BLaER1 treated with 17β-estradiol and CSF1 and Interleukin-3, amounts not matched to agents 10 nM and 100 nM (cell line): ENCODE results near the gene SLC25A11.
A peak's percentile ranks its signal among the peaks of the same experiment; 100 is the strongest.

Experiments used
- H3K27ac ChIP-seq, 11 experiments: shearing (Covaris generic); formaldehyde crosslinking; 2 replicates each; pipeline ENCODE4 v1.8.1; 2022
- H3K27me3 ChIP-seq, 11 experiments: shearing (Covaris generic); formaldehyde crosslinking; 2 replicates each; pipeline ENCODE4 v1.8.1; 2022
- H3K36me3 ChIP-seq, 11 experiments: shearing (Covaris generic); formaldehyde crosslinking; 2 replicates each; pipeline ENCODE4 v1.8.1; 2022
- H3K4me1 ChIP-seq, 10 experiments: shearing (Covaris generic); formaldehyde crosslinking; 2 replicates each; pipeline ENCODE4 v1.8.1; 2022
- H3K4me2 ChIP-seq, 11 experiments: shearing (Covaris generic); formaldehyde crosslinking; 2 replicates each; pipeline ENCODE4 v1.8.1; 2022
- H3K4me3 ChIP-seq, 10 experiments: shearing (Covaris generic); formaldehyde crosslinking; 2 replicates each; pipeline ENCODE4 v1.8.1; 2022
- H3K9ac ChIP-seq, 11 experiments: shearing (Covaris generic); formaldehyde crosslinking; 2 replicates each; pipeline ENCODE4 v1.8.1; 2022
- H3K9me3 ChIP-seq, 11 experiments: shearing (Covaris generic); formaldehyde crosslinking; replicated peaks in 1 of 11; 2 replicates each; pipeline ENCODE4 v1.8.1; 2022
- H4K20me1 ChIP-seq, 11 experiments: shearing (Covaris generic); formaldehyde crosslinking; 2 replicates each; pipeline ENCODE4 v1.8.1; 2022
- Cebpa-rat ChIP-seq, 11 experiments: shearing (Covaris generic); IDR thresholded peaks; 2 replicates each; pipeline ENCODE4 v1.8.1; 2022

Gene SLC25A11

DNA sequence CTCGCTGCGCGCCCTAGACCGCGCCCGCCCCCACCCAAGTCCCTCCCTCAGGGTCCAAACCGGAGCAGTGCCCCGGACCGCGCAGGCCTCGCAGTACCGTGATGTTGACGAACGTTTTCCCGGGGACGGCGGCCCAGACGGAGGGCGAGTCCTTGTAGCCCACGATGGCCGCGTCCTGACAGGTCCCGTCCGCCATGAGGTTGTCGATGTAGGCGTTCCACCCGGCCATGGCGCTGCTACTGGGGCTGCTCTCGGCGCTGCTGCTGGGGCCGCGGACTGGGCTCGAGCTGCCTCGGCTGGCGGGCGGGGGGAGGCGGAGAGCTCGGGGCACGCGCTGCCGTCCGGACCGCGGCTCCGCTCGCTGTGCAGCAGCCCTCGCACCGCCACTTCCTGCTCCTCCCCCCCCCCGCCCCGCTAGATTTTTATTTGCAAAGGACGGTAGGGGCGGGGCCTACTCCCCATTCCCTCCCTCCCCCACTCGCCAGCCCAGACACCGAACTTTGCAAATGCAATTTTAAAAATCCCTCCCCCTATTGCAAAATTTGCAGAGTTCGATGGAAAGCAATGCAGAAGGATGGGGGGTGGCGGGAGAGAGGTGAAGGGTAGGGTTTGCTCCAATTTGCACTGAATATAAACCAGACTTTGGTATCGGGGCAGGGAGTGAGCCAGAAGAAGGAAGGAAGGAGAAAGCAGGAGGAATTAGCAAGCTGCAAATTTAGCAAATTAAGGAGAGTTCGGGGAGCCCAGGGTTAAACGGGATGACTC, 8.5 kb upstream of the SLC25A11 start, which contains the start of gene PFN1:
Gene PFN1 (minus strand): TSS at position 365 of the 765 bp plus-strand sequence. CDS start 136 bp downstream, at position 229.
- peak within 1 kb of the TSS; percentile 91 to 100 (median 99) for H3K9ac ChIP-seq
- peaks cover 55 to 69% (median 65%) of the 10 kb centered on the region in 10 experiments for H3K4me1 ChIP-seq

DNA sequence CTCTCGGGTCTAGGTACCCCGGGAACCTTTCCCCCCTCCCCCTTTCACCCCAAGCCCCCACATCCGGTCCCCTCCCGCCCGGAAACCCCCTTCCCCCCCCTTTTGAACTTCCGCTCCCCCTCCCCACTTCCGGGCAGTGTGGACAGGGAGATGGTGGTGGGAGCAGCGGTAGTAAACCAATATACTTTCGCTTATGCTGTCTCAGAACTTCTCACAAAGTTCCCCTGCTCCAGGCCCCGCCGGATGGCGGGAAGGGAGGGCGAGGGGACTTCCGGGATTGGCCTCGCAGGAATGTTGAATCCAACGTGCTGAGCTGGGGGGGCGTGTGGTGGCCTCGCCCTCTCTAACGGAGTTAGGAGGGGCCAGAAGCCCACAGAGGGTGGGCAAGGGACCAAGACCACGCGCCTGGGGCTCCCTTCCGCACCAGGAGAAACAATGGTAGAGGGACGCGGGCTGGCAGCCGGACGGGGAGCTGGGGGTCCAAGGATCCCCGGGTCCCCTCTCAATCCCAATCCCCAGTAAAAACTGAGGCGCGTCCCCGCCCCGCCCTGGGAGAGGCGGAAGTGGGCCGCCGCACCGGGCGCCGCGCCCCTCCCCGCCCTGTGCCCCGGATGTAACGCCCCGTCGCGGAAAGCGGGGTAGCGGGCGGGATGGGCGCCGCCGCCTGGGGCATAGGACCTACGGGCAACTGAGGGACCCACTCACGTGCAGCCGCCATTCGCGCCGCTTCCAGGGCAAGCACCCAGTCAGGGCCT, 7.7 kb upstream of the SLC25A11 start:
- H3K9me3 ChIP-seq = no peaks in the 10 kb centered on the region
- H4K20me1 ChIP-seq = peaks cover 46 to 57% (median 55%) of the 10 kb centered on the region in 11 experiments
- no peaks in the 10 kb centered on the region for H3K27me3 ChIP-seq
- TF ChIP-seq Cebpa-rat (IDR thresholded peaks at IDR 0.05) = no peak
- H3K4me3 ChIP-seq = peak overlapping the region; percentile 85 to 100 (median 98)
- H3K36me3 ChIP-seq = peaks cover 45 to 53% (median 51%) of the 10 kb centered on the region in 11 experiments
- peak overlapping the region; percentile 90 to 99 (median 98) for H3K27ac ChIP-seq
- H3K9ac ChIP-seq = peak overlapping the region; percentile 91 to 100 (median 99)
- peaks cover 55 to 69% (median 65%) of the 10 kb centered on the region in 10 experiments for H3K4me1 ChIP-seq
- H3K4me2 ChIP-seq = peak overlapping the region; percentile 90 to 99 (median 98)

More for the DNA sequence above, 8.5 kb upstream of the SLC25A11 start, which contains the start of gene PFN1:
- Histone ChIP-seq H3K36me3 (peaks cover 37 to 46% (median 44%) of the 10 kb centered on the region in 11 experiments), H3K4me3 (peak within 1 kb of the TSS; percentile 85 to 100 (median 98)), H3K4me2 (peak within 1 kb of the TSS; percentile 79 to 100 (median 98)), H3K9me3 (no peaks in the 10 kb centered on the region), H3K27ac (peak within 1 kb of the TSS; percentile 91 to 99 (median 98)), H4K20me1 (peaks cover 39 to 50% (median 47%) of the 10 kb centered on the region in 11 experiments), H3K27me3 (no peaks in the 10 kb centered on the region)
- TF ChIP-seq Cebpa-rat (IDR thresholded peaks at IDR 0.05) = peak in 10 of 11 experiments; percentile 36 to 91 (median 81); a peak in 17 of 22 replicates

DNA sequence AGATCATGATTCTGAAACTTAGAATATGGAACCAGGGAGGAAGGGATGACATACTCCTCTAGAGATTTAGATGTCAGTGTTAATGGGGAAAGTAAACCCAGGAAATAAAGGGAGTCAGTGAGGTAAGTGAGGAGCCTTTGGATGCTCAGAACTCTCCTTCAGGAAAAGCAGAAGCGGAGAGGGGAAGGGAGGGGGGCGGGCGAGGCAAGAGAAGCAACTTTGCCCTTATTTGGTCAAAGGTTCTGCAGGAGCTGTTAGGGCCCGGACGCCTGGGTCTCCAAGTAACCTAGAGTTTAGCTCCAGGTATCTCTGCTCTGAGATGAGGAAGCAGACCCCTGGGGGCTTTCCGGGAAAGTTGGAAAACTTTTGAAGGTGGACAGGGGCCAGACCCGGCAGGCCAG, 7.2 kb upstream of the SLC25A11 start:
- peak overlapping the region in 10 of 11 experiments; percentile 93 to 99 (median 98); a peak in 21 of 22 replicates for H3K27ac ChIP-seq
- no peaks in the 10 kb centered on the region for H3K9me3 ChIP-seq
- H3K36me3 ChIP-seq = peaks cover 49 to 59% (median 57%) of the 10 kb centered on the region in 11 experiments
- peak overlapping the region; percentile 90 to 99 (median 98) for H3K4me2 ChIP-seq
- H4K20me1 ChIP-seq = peaks cover 51 to 63% (median 61%) of the 10 kb centered on the region in 11 experiments
- peaks cover 55 to 69% (median 66%) of the 10 kb centered on the region in 10 experiments for H3K4me1 ChIP-seq
- no peak for TF ChIP-seq Cebpa-rat (IDR thresholded peaks at IDR 0.05)
- no peaks in the 10 kb centered on the region for H3K27me3 ChIP-seq
- peak overlapping the region; percentile 85 to 100 (median 98) for H3K4me3 ChIP-seq
- H3K9ac ChIP-seq = peak overlapping the region; percentile 91 to 100 (median 99)

DNA sequence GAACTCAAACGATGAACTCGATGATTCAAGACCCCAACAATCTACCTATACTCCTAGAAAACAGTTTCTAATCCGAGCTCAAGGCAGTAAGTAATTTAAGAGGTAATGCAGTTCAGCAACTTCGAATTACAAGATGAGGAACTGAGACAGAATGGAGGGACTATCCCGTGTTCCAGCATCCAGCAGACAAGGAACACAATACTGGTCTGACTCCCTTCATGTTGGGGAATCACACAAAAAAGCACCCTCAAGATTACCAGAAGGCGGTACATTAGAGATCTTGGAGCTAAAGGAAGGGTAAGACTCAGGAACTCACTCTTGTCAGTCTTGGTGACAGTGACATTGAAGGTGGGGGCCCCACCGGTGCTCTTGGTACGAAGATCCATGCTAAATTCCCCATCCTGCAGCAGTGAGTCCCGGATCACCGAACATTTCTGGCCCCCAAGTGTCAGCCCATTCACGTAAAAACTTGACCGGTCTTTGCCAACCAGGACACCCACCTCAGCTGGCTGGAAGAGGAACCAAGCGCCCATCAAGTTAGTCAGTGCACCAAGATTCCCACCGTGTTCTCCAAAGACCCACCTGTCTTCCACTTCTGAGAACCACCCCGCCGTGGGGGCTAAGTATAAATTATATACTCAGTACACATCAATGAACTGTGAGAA, 6.6 kb upstream of the SLC25A11 start:
- Histone ChIP-seq H4K20me1 (peaks cover 54 to 69% (median 66%) of the 10 kb centered on the region in 11 experiments), H3K27me3 (no peaks in the 10 kb centered on the region), H3K9ac (peak overlapping the region; percentile 91 to 100 (median 99)), H3K36me3 (peaks cover 49 to 65% (median 59%) of the 10 kb centered on the region in 11 experiments), H3K4me2 (peak overlapping the region; percentile 90 to 99 (median 98)), H3K27ac (peak overlapping the region in 10 of 11 experiments; percentile 93 to 99 (median 98); a peak in 20 of 22 replicates), H3K4me3 (peak overlapping the region; percentile 85 to 100 (median 98)), H3K9me3 (no peaks in the 10 kb centered on the region), H3K4me1 (peaks cover 55 to 69% (median 66%) of the 10 kb centered on the region in 10 experiments)
- no peak for TF ChIP-seq Cebpa-rat (IDR thresholded peaks at IDR 0.05)

DNA sequence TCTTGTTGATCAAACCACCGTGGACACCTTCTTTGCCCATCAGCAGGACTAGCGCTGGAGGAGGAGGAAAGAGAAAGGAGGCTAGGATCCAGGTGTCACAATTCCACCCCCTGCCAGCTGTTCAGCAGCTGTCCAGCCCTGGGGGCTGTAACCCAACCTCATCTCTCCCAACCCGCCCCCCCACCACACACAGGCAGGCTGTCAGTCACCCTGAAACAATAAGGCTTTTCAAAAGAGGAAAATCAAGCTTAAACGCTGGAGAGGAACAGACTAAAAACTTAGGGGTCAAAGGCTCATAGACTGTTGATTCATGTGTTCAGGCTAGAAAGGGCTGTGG, 6.1 kb upstream of the SLC25A11 start:
- Histone ChIP-seq H3K27ac (peak overlapping the region in 10 of 11 experiments; percentile 70 to 99 (median 98); a peak in 16 of 22 replicates), H3K36me3 (peaks cover 49 to 65% (median 59%) of the 10 kb centered on the region in 11 experiments), H3K4me3 (peak overlapping the region; percentile 85 to 100 (median 98)), H4K20me1 (peaks cover 54 to 74% (median 70%) of the 10 kb centered on the region in 11 experiments), H3K27me3 (no peaks in the 10 kb centered on the region), H3K4me1 (peaks cover 54 to 69% (median 66%) of the 10 kb centered on the region in 10 experiments), H3K9me3 (no peaks in the 10 kb centered on the region), H3K9ac (peak overlapping the region; percentile 91 to 100 (median 99)), H3K4me2 (peak overlapping the region; percentile 90 to 99 (median 98))
- no peak for TF ChIP-seq Cebpa-rat (IDR thresholded peaks at IDR 0.05)

DNA sequence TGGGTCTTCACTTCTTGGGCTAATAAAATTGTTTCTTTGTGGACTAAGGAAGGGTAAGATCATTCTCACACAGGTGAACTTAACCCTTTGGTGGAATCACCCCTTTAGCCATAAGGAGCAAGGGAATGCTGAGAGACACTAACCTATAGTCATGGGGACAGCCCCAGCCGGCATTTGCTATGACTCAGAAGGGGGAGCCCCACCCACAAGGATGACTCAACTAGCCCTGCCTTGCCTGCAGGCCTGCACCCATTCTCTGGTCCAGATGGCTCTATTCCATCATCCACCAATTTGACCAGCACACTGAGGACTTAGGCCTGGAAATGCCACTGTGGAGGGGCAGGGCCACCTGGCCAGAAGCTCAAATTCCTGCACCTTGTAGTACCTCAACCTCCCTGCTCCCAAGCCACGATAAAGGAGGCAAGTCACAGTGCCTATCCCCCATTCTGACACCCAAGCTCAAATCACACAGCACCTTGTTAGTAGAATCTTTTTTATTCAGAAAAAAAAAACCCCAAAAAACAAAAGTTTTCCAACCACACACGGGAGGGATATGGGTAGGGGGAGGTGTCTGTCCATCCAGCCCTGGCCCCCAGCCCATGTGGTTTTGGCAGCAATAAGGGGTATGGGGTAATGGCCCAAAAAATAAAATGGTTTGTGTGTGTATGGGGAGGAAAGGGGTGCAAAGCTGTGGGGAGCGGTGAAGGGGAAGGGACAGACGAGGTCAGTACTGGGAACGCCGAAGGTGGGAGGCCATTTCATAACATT, 5.5 kb upstream of the SLC25A11 start:
- peak overlapping the region; percentile 91 to 100 (median 99); a peak in 21 of 22 replicates for H3K9ac ChIP-seq
- H3K27ac ChIP-seq = peak overlapping the region; percentile 30 to 99 (median 61); a peak in 20 of 22 replicates
- TF ChIP-seq Cebpa-rat (IDR thresholded peaks at IDR 0.05) = no peak
- H3K9me3 ChIP-seq = no peaks in the 10 kb centered on the region
- peaks cover 54 to 79% (median 70%) of the 10 kb centered on the region in 11 experiments for H4K20me1 ChIP-seq
- peak overlapping the region; percentile 90 to 99 (median 98) for H3K4me2 ChIP-seq
- H3K4me3 ChIP-seq = peak overlapping the region; percentile 85 to 100 (median 98); a peak in 19 of 20 replicates
- H3K36me3 ChIP-seq = peaks cover 49 to 65% (median 59%) of the 10 kb centered on the region in 11 experiments
- H3K27me3 ChIP-seq = no peaks in the 10 kb centered on the region
- H3K4me1 ChIP-seq = peaks cover 48 to 63% (median 60%) of the 10 kb centered on the region in 10 experiments

DNA sequence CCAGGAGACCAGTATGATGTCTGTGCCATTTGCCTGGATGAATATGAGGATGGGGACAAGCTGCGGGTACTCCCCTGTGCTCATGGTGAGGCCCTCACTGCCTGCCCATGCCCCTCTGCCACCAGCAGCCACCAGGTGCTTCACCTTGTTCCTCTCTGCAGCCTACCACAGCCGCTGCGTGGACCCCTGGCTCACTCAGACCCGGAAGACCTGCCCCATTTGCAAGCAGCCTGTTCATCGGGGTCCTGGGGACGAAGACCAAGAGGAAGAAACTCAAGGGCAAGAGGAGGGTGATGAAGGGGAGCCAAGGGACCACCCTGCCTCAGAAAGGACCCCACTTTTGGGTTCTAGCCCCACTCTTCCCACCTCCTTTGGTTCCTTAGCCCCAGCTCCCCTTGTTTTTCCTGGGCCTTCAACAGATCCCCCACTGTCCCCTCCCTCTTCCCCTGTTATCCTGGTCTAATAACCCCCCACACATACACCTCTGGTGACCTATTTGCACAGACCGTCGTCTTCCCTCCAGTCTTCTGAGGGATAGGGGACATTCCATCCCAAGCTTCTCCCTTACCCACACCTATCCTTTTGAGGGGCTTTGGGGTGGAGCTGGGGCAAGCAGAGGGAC, 4.8 kb upstream of the SLC25A11 start:
- no peaks in the 10 kb centered on the region for H3K9me3 ChIP-seq
- H3K4me1 ChIP-seq = peaks cover 45 to 61% (median 57%) of the 10 kb centered on the region in 10 experiments
- peaks cover 54 to 79% (median 70%) of the 10 kb centered on the region in 11 experiments for H4K20me1 ChIP-seq
- H3K36me3 ChIP-seq = peaks cover 49 to 65% (median 59%) of the 10 kb centered on the region in 11 experiments
- peak overlapping the region; percentile 85 to 100 (median 98); a peak in 19 of 20 replicates for H3K4me3 ChIP-seq
- no peak for TF ChIP-seq Cebpa-rat (IDR thresholded peaks at IDR 0.05)
- H3K9ac ChIP-seq = peak overlapping the region; percentile 91 to 100 (median 99)
- H3K27ac ChIP-seq = peak overlapping the region; percentile 30 to 99 (median 59); a peak in 21 of 22 replicates
- H3K27me3 ChIP-seq = no peaks in the 10 kb centered on the region
- H3K4me2 ChIP-seq = peak overlapping the region; percentile 90 to 99 (median 98)
